GM12891 (cell line): ENCODE data around the gene GOLT1B.

Experiments
- POLR2A ChIP-seq: IDR thresholded peaks from 2 replicates; pipeline ENCODE4 v1.6.1; 2011; ENCODE audit warnings: low read depth, low read length, control low read depth
- POLR2AphosphoS5 ChIP-seq: IDR thresholded peaks from 2 replicates; pipeline ENCODE4 v1.6.1; 2011; ENCODE audit warnings: low read depth, low read length, control low read depth

DNA sequence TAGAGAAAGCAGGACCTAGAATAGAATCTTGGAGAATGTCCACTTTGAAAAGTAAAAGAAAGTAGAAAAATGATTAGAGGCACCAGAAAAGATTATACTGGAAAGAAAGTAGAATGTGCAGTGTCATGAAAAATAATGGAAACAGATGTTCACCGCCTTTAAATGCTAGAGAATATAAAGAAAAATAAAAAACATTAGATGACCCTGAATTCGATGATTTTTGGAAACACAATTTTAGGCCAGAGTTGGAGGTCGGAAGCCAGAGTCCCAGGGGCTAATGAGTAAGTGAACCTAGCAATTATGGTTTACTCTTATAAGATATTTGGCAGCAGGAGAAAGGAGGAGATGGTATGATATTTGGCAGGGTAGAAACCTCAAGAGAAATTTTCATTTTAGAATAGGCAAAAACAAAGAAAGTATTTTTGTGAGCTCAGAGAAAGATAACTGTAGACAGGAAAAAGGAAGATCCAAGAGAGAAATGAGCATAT lies 65.4 kb downstream of the GOLT1B start:
- TF ChIP-seq POLR2A: no peak
- no peak for TF ChIP-seq POLR2AphosphoS5
